Measurements from ENCODE around the gene VWA5B2. TPM values are rescaled to one million over a fixed set of nuclear protein-coding genes. Genes with fewer than 3 reads are reported as not detected.

The VWA5B2 gene
- total RNA-seq (ENCODE audit: unreplicated experiment) = 1.1 TPM
- long read RNA-seq = 0 reads

DNA sequence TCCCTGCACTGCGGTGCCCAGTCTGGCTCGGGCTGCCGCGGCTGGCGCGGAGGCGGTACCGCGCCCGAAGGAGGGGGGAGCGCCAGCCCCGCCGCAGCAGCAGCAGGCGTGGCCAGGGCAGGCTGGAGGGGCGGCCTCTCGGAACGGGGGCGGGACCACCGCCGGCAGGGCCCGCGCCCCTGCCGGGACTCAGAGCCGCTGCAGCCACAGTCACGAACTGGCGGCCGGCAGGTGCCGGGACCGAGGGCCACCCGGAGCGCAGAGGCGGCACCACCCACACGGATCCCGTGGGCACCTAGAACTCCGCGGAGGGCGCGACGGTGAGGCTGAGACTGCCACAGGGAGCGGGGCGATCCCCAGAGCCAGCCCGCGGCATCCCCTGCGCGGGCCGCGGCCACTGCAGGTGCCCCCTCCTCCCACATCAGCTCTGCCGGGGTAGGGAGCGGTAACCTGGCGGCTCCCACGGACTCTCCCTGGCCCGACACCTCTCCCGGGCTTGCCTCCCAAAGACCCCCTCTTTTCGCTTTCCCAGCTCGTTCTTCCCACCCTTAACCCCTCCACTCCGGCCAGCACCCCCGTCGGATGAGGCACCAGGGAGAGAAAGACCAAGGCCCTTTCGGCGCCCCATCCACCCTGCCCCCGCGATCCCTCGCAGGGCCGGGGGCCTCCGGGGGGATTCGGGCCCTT is at the start of gene VWA5B2:
Gene VWA5B2 (plus strand): TSS at position 192 of the 687 bp plus-strand sequence. CDS start 944 bp downstream, outside the sequence.
- TF ChIP-seq, protein P1, sequence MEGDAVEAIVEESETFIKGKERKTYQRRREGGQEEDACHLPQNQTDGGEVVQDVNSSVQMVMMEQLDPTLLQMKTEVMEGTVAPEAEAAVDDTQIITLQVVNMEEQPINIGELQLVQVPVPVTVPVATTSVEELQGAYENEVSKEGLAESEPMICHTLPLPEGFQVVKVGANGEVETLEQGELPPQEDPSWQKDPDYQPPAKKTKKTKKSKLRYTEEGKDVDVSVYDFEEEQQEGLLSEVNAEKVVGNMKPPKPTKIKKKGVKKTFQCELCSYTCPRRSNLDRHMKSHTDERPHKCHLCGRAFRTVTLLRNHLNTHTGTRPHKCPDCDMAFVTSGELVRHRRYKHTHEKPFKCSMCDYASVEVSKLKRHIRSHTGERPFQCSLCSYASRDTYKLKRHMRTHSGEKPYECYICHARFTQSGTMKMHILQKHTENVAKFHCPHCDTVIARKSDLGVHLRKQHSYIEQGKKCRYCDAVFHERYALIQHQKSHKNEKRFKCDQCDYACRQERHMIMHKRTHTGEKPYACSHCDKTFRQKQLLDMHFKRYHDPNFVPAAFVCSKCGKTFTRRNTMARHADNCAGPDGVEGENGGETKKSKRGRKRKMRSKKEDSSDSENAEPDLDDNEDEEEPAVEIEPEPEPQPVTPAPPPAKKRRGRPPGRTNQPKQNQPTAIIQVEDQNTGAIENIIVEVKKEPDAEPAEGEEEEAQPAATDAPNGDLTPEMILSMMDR (IDR thresholded peaks at IDR 0.05; ENCODE audit: unreplicated experiment) = peak; percentile 15
- peaks cover 11% of the 10 kb centered on the region for H3K4me1 Mint-ChIP-seq (ENCODE audit: unreplicated experiment)
- peaks cover 31% of the 10 kb centered on the region for H3K27me3 Mint-ChIP-seq (ENCODE audit: unreplicated experiment)
- H3K36me3 Mint-ChIP-seq (ENCODE audit: low read depth, unreplicated experiment) = peaks cover 8% of the 10 kb centered on the region
- H3K27ac Mint-ChIP-seq (ENCODE audit: unreplicated experiment) = no peak within 1 kb of the TSS
- DNase-seq (ENCODE audit: low spot score) = peak; percentile 63
- no peak within 1 kb of the TSS for H3K4me3 Mint-ChIP-seq (ENCODE audit: unreplicated experiment)
- H3K9me3 Mint-ChIP-seq (ENCODE audit: unreplicated experiment) = no peaks in the 10 kb centered on the region

DNA sequence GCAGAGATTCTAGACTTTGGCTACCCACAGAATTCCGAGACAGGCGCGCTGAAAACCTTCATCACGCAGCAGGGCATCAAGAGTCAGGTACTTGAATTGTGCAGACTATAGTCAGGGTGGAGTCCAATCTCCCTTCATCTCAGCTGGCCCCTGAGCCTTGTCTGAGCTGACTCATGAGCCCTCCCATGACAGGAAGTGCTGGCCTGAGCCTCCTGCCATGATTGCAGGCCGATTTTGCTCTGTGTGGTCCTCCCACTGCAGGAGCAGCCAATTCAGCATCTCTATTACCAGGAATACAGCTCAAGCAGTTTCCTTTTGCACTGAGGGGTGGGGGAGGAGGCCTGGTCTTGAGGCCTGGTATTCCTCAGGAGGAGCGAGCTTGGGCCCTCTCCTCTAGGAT is 49.2 kb upstream of the VWA5B2 start:
- no peak for DNase-seq (ENCODE audit: low spot score)
- Mint-ChIP-seq H3K9me3 (ENCODE audit: unreplicated experiment) (no peaks in the 10 kb centered on the region), H3K36me3 (ENCODE audit: low read depth, unreplicated experiment) (peaks cover 61% of the 10 kb centered on the region), H3K27ac (ENCODE audit: unreplicated experiment) (no peak overlapping the region), H3K4me1 (ENCODE audit: unreplicated experiment) (peaks cover 47% of the 10 kb centered on the region), H3K27me3 (ENCODE audit: unreplicated experiment) (peaks cover 8% of the 10 kb centered on the region), H3K4me3 (ENCODE audit: unreplicated experiment) (no peak overlapping the region)
- TF ChIP-seq, protein P1 (IDR thresholded peaks at IDR 0.05; ENCODE audit: unreplicated experiment) = no peak

DNA sequence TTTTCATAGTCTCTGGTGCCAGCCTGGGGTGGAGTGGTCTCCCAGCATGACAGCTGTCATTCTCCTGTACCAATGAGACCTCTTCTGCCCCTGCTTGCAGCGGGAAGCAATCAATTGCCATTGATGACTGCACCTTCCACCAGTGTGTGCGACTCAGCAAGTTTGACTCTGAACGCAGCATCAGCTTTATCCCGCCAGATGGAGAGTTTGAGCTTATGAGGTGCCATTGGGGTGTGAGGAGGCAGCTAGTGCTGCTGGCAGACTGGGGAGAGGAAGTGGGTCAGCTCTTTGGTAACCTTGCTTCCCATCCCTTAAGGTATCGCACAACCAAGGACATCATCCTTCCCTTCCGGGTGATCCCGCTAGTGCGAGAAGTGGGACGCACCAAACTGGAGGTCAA is 47.8 kb upstream of the VWA5B2 start:
- Mint-ChIP-seq H3K27ac (ENCODE audit: unreplicated experiment) (no peak overlapping the region), H3K36me3 (ENCODE audit: low read depth, unreplicated experiment) (peaks cover 57% of the 10 kb centered on the region), H3K4me3 (ENCODE audit: unreplicated experiment) (peak overlapping the region; percentile 21), H3K27me3 (ENCODE audit: unreplicated experiment) (peaks cover 13% of the 10 kb centered on the region), H3K9me3 (ENCODE audit: unreplicated experiment) (no peaks in the 10 kb centered on the region), H3K4me1 (ENCODE audit: unreplicated experiment) (peaks cover 44% of the 10 kb centered on the region)
- TF ChIP-seq, protein P1 (IDR thresholded peaks at IDR 0.05; ENCODE audit: unreplicated experiment) = no peak
- DNase-seq (ENCODE audit: low spot score) = no peak

DNA sequence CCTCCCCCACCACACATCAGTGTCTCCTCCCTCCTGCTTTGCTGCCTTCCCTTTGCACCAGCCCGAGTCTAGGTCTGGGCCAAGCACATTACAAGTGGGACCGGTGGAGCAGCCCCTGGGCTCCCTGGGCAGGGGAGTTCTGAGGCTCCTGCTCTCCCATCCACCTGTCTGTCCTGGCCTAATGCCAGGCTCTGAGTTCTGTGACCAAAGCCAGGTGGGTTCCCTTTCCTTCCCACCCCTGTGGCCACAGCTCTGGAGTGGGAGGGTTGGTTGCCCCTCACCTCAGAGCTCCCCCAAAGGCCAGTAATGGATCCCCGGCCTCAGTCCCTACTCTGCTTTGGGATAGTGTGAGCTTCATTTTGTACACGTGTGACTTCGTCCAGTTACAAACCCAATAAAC is 45.7 kb upstream of the VWA5B2 start:
- TF ChIP-seq, protein P1 (IDR thresholded peaks at IDR 0.05; ENCODE audit: unreplicated experiment) = no peak
- peaks cover 17% of the 10 kb centered on the region for H3K27me3 Mint-ChIP-seq (ENCODE audit: unreplicated experiment)
- H3K9me3 Mint-ChIP-seq (ENCODE audit: unreplicated experiment) = no peaks in the 10 kb centered on the region
- no peak overlapping the region for H3K27ac Mint-ChIP-seq (ENCODE audit: unreplicated experiment)
- peaks cover 41% of the 10 kb centered on the region for H3K4me1 Mint-ChIP-seq (ENCODE audit: unreplicated experiment)
- H3K4me3 Mint-ChIP-seq (ENCODE audit: unreplicated experiment) = no peak overlapping the region
- peaks cover 61% of the 10 kb centered on the region for H3K36me3 Mint-ChIP-seq (ENCODE audit: low read depth, unreplicated experiment)
- DNase-seq (ENCODE audit: low spot score) = no peak

DNA sequence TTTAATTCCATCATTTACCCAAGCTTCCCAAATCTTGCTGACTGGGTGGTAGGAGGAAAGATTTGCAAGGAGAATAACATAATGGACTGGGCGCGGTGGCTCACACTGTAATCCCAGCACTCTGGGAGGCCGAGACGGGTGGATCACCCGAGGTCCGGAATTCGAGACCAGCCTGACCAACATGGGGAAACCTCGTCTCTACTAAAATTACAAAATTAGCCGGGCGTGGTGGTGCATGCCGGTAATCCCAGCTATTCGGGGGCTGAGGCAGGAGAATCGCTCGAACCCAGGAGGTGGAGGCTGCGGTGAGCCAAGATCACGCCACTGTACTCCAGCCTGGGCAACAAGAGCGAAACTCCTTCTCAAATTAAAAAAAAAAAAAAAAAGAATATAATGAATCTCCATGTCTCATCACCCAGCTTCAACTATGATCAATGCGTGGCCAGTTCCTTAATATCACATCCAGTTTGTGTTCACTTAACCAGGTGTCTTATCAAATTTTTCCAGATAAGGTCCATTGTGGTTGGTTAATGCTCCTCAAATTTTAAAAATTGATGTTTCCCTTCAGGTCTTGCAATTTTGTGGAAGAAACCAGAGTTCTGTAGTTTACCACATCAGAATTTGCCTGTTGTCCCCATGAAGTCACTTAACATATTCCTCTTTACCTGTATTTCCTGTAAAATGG is 44.7 kb upstream of the VWA5B2 start:
- Mint-ChIP-seq H3K27me3 (ENCODE audit: unreplicated experiment) (peaks cover 18% of the 10 kb centered on the region), H3K36me3 (ENCODE audit: low read depth, unreplicated experiment) (peaks cover 59% of the 10 kb centered on the region), H3K27ac (ENCODE audit: unreplicated experiment) (peak overlapping the region; percentile 97), H3K4me3 (ENCODE audit: unreplicated experiment) (peak overlapping the region; percentile 73), H3K4me1 (ENCODE audit: unreplicated experiment) (peaks cover 36% of the 10 kb centered on the region), H3K9me3 (ENCODE audit: unreplicated experiment) (no peaks in the 10 kb centered on the region)
- TF ChIP-seq, protein P1 (IDR thresholded peaks at IDR 0.05; ENCODE audit: unreplicated experiment) = no peak
- DNase-seq (ENCODE audit: low spot score) = no peak

Data from endothelial cell (in vitro differentiated cells).